GM12873 (cell line): ENCODE measurements around the gene MAD1L1.

ENCODE experiments used
- TF ChIP-seq, protein P1 (sequence below): IDR thresholded peaks from 2 replicates; pipeline ENCODE4 v1.5.1; 2012; ENCODE audit warnings: low read depth, mild to moderate bottlenecking, moderate library complexity, low read length, control low read depth; ENCODE audit not compliant: insufficient read depth; ENCODE audit errors: missing control alignments

Gene MAD1L1

GRCh38 chr7:2010101-2010500 lies 222.6 kb downstream of the MAD1L1 start:
- TF ChIP-seq, protein P1, sequence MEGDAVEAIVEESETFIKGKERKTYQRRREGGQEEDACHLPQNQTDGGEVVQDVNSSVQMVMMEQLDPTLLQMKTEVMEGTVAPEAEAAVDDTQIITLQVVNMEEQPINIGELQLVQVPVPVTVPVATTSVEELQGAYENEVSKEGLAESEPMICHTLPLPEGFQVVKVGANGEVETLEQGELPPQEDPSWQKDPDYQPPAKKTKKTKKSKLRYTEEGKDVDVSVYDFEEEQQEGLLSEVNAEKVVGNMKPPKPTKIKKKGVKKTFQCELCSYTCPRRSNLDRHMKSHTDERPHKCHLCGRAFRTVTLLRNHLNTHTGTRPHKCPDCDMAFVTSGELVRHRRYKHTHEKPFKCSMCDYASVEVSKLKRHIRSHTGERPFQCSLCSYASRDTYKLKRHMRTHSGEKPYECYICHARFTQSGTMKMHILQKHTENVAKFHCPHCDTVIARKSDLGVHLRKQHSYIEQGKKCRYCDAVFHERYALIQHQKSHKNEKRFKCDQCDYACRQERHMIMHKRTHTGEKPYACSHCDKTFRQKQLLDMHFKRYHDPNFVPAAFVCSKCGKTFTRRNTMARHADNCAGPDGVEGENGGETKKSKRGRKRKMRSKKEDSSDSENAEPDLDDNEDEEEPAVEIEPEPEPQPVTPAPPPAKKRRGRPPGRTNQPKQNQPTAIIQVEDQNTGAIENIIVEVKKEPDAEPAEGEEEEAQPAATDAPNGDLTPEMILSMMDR: no peak

GRCh38 chr7:2009541-2010001 lies 223.2 kb downstream of the MAD1L1 start:
- TF ChIP-seq, protein P1: no peak

- TF ChIP-seq, protein P1: no peak
These were observed 223.7 kb downstream of the MAD1L1 start for GRCh38 chr7:2008936-2009540.

- TF ChIP-seq, protein P1: no peak
These were observed 224.4 kb downstream of the MAD1L1 start for GRCh38 chr7:2008101-2008935.

GRCh38 chr7:2007551-2007950 lies 225.2 kb downstream of the MAD1L1 start:
- TF ChIP-seq, protein P1: no peak

DNA sequence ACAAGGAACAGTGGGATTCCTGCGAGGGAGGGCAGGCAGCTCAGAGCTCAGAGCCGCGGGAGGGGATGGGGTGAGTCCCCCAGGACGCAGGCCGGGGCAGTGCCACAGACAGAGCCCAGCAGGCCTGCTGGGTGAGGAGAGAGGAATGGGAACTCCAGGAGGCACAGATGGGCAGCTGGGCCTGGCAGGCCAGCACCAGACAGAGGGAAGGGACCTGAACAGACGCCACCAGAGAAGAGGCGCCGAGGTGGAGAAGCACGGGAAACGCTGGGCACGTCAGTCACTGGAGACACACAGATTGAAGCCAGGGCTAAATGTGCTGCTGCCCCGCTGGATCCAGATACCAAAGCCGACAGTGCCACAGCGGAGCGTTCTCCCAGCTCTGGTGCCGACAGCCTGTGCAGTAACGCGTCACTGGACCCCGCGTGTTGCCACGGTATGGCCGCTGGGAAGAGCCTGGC lies 225.8 kb downstream of the MAD1L1 start:
- TF ChIP-seq, protein P1: no peak

GRCh38 chr7:2006231-2006771 lies 226.4 kb downstream of the MAD1L1 start:
- TF ChIP-seq, protein P1: no peak
